Glomerular endothelial cell (primary cell): ENCODE results near the gene DEFB132. TPM values are rescaled to one million over a fixed set of nuclear protein-coding genes. Genes with fewer than 3 reads are reported as not detected.

Experiments
- DNase-seq: peaks from one replicate; pipeline ENCODE4 v3.0.0-alpha.2; 2011; ENCODE audit warnings: low read depth, low spot score; ENCODE audit errors: extremely low read depth
- total RNA-seq: library from RNA; depleted of rRNA; stranded (reverse); fragments of >200 nt; gene quantifications from 2 replicates; pipeline ENCODE4 v1.2.3, GENCODE V29; 2015

Gene DEFB132
- total RNA-seq, 1 donor from 2014 or later: not detected

GRCh38 chr20:295804-296203, 38.3 kb downstream of the DEFB132 start:
- no peak for DNase-seq

DNA sequence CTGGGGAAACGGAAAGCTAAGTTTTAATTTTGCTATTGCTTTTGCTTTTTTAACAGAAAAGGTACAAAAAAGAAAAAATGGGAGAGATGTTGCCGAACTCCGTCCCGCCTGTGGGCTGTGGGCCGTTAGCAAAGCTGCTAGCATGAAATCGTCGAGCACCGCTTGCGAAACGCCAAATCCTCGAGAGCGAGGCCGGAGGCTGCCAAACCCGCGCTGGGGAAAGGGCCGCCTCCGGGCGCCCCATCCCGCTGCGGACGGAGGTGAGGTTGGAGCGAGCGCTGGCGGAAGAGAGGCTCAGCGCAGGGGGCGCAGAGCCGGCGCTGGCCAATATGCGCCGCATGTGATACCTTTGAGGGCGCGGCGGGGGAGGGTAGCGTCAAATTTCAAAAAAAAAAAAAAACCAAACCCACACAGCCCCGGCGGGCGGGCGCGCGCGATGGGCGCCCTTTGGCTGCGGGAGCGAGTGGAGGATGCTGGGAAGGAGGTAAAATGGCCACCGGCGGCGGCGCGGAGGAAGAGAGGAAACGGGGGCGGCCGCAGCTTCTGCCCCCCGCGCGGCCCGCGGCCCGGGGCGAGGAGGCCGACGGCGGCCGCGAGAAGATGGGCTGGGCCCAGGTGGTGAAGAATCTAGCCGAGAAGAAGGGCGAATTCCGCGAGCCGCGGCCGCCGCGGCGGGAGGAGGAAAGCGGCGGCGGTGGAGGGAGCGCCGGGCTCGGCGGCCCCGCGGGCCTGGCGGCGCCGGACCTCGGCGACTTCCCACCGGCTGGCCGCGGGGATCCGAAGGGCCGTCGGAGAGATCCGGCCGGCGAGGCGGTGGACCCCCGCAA, 39.8 kb downstream of the DEFB132 start, which contains the start of gene ZCCHC3:
Gene ZCCHC3, plus strand, starts transcription at position 473 of the 827 bp plus-strand sequence. Its CDS starts 17 bp downstream, at position 490.
- no peak for DNase-seq

GRCh38 chr20:297925-298775, 40.6 kb downstream of the DEFB132 start:
- DNase-seq: no peak

- DNase-seq: no peak
Observed at GRCh38 chr20:298776-299391, 41.4 kb downstream of the DEFB132 start.

GRCh38 chr20:300345-300990, 42.9 kb downstream of the DEFB132 start:
- DNase-seq: no peak

DNA sequence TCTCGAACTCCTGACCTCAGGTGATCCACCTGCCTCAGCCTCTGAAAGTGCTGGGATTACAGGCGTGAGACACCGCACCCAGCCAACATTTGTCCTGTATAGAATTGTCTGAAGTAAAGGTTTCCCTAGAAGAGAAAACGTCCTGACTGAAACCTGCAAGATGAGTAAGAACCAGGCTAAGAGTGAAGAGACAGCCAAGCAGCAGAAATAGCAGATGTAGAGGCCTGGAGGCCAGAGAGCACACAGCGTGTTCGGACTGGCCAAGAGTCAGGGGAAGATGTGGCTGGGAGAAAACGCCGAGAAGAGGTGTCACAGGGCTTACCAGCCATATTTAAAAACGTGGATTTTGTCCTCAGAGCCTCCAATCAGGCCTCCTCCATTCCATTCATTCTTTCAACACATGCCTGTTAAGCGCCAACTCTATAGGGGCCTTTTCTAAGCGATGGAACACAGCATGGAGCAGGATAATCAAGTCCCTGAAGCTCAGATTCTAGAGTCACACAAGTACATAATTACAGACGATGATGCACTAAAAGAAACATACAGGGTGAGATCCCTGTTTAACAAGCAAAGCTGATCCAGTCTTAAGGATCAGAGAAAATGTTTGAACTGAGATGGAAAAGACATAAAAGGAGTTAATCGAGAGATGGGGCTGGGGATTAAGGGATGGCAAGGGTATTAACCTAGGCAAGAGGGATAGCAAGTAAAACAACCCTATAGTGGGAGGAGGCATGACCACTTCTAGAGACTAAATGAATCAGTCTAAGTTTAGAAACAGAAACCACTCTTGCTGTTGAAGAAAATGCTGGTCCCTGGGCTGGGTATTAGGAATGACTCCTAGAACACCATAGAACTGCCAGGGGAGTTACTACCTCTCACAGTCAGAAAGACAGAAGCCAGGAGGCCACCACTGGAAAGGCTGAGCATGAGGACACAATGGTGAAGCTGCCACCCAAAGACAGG, 44.6 kb downstream of the DEFB132 start:
- DNase-seq: no peak

- no peak for DNase-seq
Observed at GRCh38 chr20:305745-306144, 48.2 kb downstream of the DEFB132 start.

GRCh38 chr20:308427-309038, 51.0 kb downstream of the DEFB132 start:
- DNase-seq: no peak

- DNase-seq: no peak
Observed at GRCh38 chr20:309306-309840, 51.8 kb downstream of the DEFB132 start.

DNA sequence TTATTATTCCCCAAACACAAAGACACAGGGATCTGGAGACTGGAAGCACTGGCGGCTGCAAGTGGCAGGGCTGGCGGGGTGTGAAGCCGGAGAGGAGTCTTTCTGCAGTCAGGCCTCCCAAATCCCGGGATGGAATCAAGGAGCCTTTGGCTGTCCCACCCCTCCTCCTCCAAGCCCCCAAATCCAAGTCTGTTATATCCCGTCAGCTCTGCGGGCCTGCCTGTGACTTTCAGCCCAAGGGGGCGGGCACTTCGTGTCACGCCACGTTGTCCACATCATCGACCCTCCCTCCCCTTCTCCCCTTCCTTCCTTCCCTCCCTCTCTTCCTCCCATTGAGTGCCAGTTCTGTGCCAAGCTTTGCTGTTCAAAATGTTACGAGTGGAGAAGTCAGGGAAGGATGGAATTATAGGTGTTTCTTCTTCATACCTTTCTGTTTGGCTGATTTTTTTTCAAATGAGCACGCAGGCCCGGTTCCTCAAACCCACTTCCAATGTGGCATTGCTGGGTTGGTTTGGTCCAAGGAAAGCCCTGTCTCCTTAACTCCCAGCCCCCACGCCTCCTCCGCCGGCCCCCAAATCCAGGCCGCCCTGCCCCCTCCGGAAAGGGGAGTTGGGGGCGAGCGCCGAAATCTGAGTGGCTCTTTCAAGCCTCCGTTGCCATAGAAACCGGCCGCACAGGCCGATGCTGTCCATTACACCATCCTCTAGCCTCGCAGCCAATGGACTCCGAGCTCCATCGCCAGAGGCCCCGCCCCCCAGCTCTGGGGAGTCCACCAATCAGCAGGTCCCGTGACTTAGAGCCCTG, 52.5 kb downstream of the DEFB132 start:
- no peak for DNase-seq

DNA sequence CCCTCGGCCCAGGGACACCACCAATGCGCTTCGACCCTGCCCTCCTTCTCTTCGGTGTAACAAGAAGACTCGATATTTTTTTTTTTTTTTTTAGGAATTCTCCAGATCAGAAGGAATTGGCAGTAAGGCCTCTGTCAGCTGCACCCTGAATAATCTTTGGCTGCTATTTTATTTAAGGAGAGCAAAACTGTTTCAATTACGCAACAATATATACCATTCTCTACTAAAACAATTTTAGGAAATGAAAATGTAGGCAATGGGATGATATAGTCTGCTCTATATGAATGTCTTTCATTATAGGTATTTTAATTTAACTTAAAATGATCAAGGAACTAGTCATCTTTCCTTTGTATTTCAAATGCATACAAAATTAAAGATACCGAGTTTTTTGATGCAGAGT, 53.1 kb downstream of the DEFB132 start:
- no peak for DNase-seq

Other genes starting within 250 kb of the DEFB132 start
- gene DEFB125, start 170.1 kb upstream of the DEFB132 start, total RNA-seq: not detected in 2 replicates
- not detected in 2 replicates for gene DEFB126, start 115.1 kb upstream of the DEFB132 start, total RNA-seq
- not detected in 2 replicates for gene DEFB127, start 100.3 kb upstream of the DEFB132 start, total RNA-seq
- gene DEFB128, start 68.0 kb upstream of the DEFB132 start, total RNA-seq: not detected in 2 replicates
- gene DEFB129, start 30.5 kb upstream of the DEFB132 start, total RNA-seq: not detected in 2 replicates
- 5.7 and 9.7 TPM in 2 replicates for gene C20orf96, start 33.0 kb downstream of the DEFB132 start, total RNA-seq
- 19.4 and 19.5 TPM in 2 replicates for gene ZCCHC3, start 39.8 kb downstream of the DEFB132 start, total RNA-seq
- gene SOX12, start 67.8 kb downstream of the DEFB132 start, total RNA-seq: 18.7 and 19.0 TPM in 2 replicates
- gene NRSN2, start 89.4 kb downstream of the DEFB132 start, total RNA-seq: 36.7 and 50.8 TPM in 2 replicates
- 42.8 and 48.1 TPM in 2 replicates for gene TRIB3, start 123.0 kb downstream of the DEFB132 start, total RNA-seq
- 118 and 144 TPM in 2 replicates for gene RBCK1, start 150.6 kb downstream of the DEFB132 start, total RNA-seq
- 27.8 and 40.8 TPM in 2 replicates for gene TBC1D20, start 204.8 kb downstream of the DEFB132 start, total RNA-seq